Gastrocnemius medialis (tissue), 4 donors: ENCODE measurements around the gene ZNF487. TPM values are rescaled to one million over a fixed set of nuclear protein-coding genes. Genes with fewer than 3 reads are reported as not detected.
"Not testable (repeated sequence)": the region's sequence is repeated elsewhere in the genome, so short reads cannot be mapped to it uniquely, and the experiment has no call there.

Experiments
- ATAC-seq, 2 donors: fragments of 150-250 bp; one replicate each; pipeline ENCODE4 v1.9.1; 2016
- DNase-seq, 2 donors: peaks; one replicate each; pipeline ENCODE4 v3.0.0-alpha.2; 2019
- H3K27ac ChIP-seq, 4 donors: fragments of 200-600 bp; sonication (generic); 1 replicate in 1 of 4; 2 replicates in 3 of 4; pipeline ENCODE4 v1.5.1; 2016 to 2018; ENCODE audit warnings: mild to moderate bottlenecking in 2 of 4, moderate library complexity in 1 of 4
- H3K27me3 ChIP-seq, 3 donors: fragments of 200-600 bp; sonication (generic) in 2 of 3; 1 replicate in 1 of 3; 2 replicates in 2 of 3; pipeline versions ENCODE4 v1.5.1 to v1.6.0; 2016 to 2019; ENCODE audit warnings: mild to moderate bottlenecking in 1 of 3, moderate library complexity in 1 of 3
- H3K36me3 ChIP-seq, 2 donors: fragments of 200-600 bp; sonication (generic) in 1 of 2; one replicate each; pipeline ENCODE4 v1.5.1; 2017 to 2018
- H3K4me1 ChIP-seq, 2 donors: fragments of 200-600 bp; sonication (generic) in 1 of 2; one replicate each; pipeline ENCODE4 v1.5.1; 2016 to 2017; ENCODE audit warnings: mild to moderate bottlenecking in 2 of 2
- H3K4me3 ChIP-seq, 4 donors: fragments of 200-600 bp; sonication (generic) in 3 of 4; 1 replicate in 1 of 4; 2 replicates in 3 of 4; pipeline ENCODE4 v1.5.1; 2016 to 2019; ENCODE audit warnings: mild to moderate bottlenecking in 2 of 4
- H3K9me3 ChIP-seq, 3 donors: fragments of 200-600 bp; sonication (generic) in 2 of 3; 1 replicate in 1 of 3; 2 replicates in 2 of 3; pipeline ENCODE4 v1.5.1; 2016 to 2019
- CTCF ChIP-seq, 5 experiments: fragments of 450-650 bp in 3 of 5; fragments of 200-600 bp in 2 of 5; sonication (generic) in 2 of 5; IDR thresholded peaks in 4 of 5; conservative IDR thresholded peaks in 1 of 5; 1 replicate in 4 of 5; 2 replicates in 1 of 5; pipeline ENCODE4 v1.5.1; 2016 to 2019; ENCODE audit warnings: antibody characterized with exemption in 5 of 5, mild to moderate bottlenecking in 3 of 5, moderate library complexity in 3 of 5
- POLR2A ChIP-seq, 2 donors: fragments of 450-650 bp; IDR thresholded peaks; one replicate each; pipeline ENCODE4 v1.6.1; 2017; ENCODE audit warnings: antibody characterized with exemption in 2 of 2, mild to moderate bottlenecking in 2 of 2, moderate library complexity in 2 of 2
- in situ Hi-C, 4 donors: fragments of 200-750 bp; cut with MboI; loops; one replicate each; pipeline versions ENCODE4 v1.15.0 to v1.8.0; 2017; ENCODE audit warnings: low sequenced_read_pairs in 4 of 4
- intact Hi-C: fragments of 100-400 bp; cut with DNase I; formaldehyde crosslinking; loops from one replicate; pipeline ENCODE4 v1.15.1; 2023; ENCODE audit warnings: low total_unique reads
- total RNA-seq, 4 donors: library from RNA; depleted of rRNA; stranded (reverse); fragments of >200 nt; gene quantifications; one replicate each; pipeline versions ENCODE4 v1.1.0 to v1.2.3, GENCODE V29; 2016

ZNF487 gene
- total RNA-seq, 4 donors from 2014 or later = 0.80 to 2.4 (median 1.7) TPM

DNA sequence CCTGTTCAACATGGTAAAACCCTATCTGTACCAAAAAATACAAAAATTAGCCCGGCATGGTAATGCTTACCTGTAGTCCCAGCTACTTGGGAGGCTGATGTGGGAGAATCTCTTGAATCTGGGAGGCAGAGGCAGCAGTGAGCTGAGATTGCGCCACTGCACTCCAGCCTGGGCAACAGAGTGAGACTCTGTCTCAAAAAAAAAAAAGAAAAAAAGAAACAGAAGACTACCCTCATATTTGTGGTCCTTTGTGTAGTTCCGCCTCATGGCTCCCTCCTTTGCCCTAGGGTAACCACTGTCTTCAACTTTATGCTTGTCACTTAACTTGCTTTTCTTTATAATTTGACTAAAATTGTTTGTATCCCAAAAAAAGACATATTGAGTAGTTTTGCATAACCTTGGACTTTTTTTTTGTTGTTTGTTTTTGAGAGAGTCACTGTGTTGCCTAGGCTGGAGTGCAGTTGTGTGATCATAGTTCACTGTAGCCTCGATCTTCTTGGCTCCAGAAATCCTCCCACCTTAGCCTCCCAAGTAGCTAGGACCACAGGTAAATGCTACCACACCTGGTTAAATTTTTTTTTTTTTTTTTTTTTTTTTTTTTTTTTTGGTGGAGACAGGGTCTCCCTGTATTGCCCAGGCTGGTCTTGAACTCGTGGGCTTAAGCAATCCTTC is 3.7 kb downstream of the ZNF487 start:
- DNase-seq (no peak), ATAC-seq (no peak)
- peaks cover 0 to 6% of the 10 kb centered on the region in 2 donors for H3K4me1 ChIP-seq
- H3K36me3 ChIP-seq = no peaks in the 10 kb centered on the region
- no peaks in the 10 kb centered on the region for H3K27me3 ChIP-seq
- H3K4me3 ChIP-seq = no peak overlapping the region
- intact Hi-C loops = no loop called here
- TF ChIP-seq POLR2A (IDR thresholded peaks at IDR 0.05) = no peak
- no peak for TF ChIP-seq CTCF (IDR thresholded peaks at IDR 0.05 in 4 of 5, conservative IDR thresholded peaks at IDR 0.05 in 1 of 5)
- H3K9me3 ChIP-seq = no peaks in the 10 kb centered on the region
- in situ Hi-C loops = no loop called here
- no peak overlapping the region for H3K27ac ChIP-seq

DNA sequence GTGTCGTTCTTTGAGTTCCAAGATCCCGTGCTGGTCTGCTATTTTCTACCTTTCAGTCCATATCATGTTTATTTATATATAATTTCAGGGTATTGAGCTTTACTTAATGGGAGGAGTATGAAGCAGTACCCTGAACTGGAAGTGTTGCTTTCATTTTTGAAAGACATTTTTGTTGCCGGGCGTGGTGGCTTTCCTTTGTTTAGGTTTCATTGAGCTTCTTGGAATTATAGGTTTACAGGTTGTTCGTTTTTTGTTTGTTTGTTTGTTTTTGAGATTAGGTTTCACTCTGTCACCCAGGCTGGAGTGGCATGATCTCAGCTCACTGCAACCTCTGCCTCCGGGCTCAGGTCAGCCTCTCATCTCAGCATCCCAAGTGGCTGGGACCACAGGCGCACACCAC is 7.4 kb downstream of the ZNF487 start:
- no peak overlapping the region for H3K4me3 ChIP-seq
- TF ChIP-seq POLR2A (IDR thresholded peaks at IDR 0.05) (no peak), CTCF (IDR thresholded peaks at IDR 0.05 in 4 of 5, conservative IDR thresholded peaks at IDR 0.05 in 1 of 5) (no peak)
- intact Hi-C loops (no loop called here), in situ Hi-C loops (no loop called here)
- H3K36me3 ChIP-seq = no peaks in the 10 kb centered on the region
- no peaks in the 10 kb centered on the region for H3K4me1 ChIP-seq
- DNase-seq (no peak), ATAC-seq (no peak)
- no peaks in the 10 kb centered on the region for H3K9me3 ChIP-seq
- no peak overlapping the region for H3K27ac ChIP-seq
- H3K27me3 ChIP-seq = no peaks in the 10 kb centered on the region

- intact Hi-C loops = no loop called here
- DNase-seq = no peak
- no peaks in the 10 kb centered on the region for H3K27me3 ChIP-seq
- in situ Hi-C loops = no loop called here
- no peak overlapping the region for H3K4me3 ChIP-seq
- H3K4me1 ChIP-seq = no peaks in the 10 kb centered on the region
- no peak overlapping the region for H3K27ac ChIP-seq
- TF ChIP-seq POLR2A (IDR thresholded peaks at IDR 0.05) = no peak
- no peak for TF ChIP-seq CTCF (IDR thresholded peaks at IDR 0.05 in 4 of 5, conservative IDR thresholded peaks at IDR 0.05 in 1 of 5)
- no peaks in the 10 kb centered on the region for H3K9me3 ChIP-seq
- ATAC-seq = no peak
- no peaks in the 10 kb centered on the region for H3K36me3 ChIP-seq
Observed at GRCh38 chr10:43444897-43445466, 8.1 kb downstream of the ZNF487 start.

DNA sequence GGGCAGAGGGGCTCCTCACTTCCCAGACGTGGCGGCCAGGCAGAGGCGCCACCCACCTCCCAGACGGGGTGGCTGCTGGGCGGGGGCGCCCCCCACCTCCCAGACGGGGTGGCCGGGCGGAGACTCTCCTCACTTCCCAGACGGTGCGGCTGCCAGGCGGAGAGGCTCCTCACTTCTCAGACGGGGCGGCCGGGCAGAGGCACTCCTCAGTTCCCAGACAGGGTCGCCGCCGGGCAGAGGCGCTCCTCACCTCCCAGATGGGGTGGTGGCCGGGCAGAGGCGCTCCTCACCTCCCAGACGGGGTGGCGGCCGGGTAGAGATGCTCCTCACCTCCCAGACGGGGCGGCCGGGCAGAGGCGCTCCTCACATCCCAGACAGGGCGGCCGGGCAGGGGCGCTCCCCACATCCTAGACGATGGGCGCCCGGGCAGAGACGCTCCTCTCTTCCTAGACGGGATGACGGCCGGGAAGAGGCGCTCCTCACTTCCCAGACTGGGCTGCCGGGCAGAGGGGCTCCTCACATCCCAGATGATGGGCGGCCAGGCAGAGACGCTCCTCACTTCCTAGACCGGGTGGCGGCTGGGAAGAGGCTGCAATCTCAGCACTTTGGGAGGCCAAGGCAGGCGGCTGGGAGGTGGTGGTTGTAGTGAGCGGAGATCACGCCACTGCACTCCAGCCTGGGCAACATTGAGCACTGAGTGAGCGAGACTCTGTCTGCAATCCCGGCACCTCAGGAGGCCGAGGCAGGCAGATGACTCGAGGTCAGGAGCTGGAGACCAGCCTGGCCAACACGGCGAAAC is 9.5 kb downstream of the ZNF487 start:
- H3K27ac ChIP-seq, H3K27me3 ChIP-seq, DNase-seq, ATAC-seq, in situ Hi-C loops, H3K4me3 ChIP-seq, H3K36me3 ChIP-seq, H3K9me3 ChIP-seq, H3K4me1 ChIP-seq, intact Hi-C loops: not testable (repeated sequence)

DNA sequence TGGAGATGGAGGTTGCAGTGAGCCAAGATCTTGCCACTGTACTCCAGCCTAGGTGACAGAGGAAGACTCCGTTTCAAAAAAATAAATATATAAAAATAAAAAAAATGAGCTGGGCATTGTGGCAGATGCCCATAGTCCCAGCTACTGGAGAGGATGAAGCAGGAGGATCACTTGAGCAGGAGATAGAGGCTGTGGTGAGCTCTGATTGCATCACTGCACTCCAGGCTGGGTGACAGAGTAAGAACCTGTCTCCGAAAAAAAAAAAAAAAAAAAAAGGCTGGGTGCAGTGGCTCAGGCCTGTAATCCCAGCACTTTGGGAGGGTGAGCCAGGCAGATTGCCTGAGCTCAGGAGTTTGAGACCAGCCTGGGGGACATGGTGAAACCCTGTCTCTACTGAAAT is 11.8 kb downstream of the ZNF487 start:
- Histone ChIP-seq H3K9me3 (no peaks in the 10 kb centered on the region), H3K27me3 (no peaks in the 10 kb centered on the region), H3K4me3 (no peak overlapping the region), H3K4me1 (no peaks in the 10 kb centered on the region), H3K36me3 (no peaks in the 10 kb centered on the region), H3K27ac (no peak overlapping the region)
- in situ Hi-C loops = no loop called here
- no peak for ATAC-seq
- no peak for DNase-seq
- intact Hi-C loops = no loop called here
- no peak for TF ChIP-seq POLR2A (IDR thresholded peaks at IDR 0.05)
- no peak for TF ChIP-seq CTCF (IDR thresholded peaks at IDR 0.05 in 4 of 5, conservative IDR thresholded peaks at IDR 0.05 in 1 of 5)
